Kidney (tissue), 14 donors: ENCODE results near the gene PITRM1. TPM values are rescaled to one million over a fixed set of nuclear protein-coding genes. Genes with fewer than 3 reads are reported as not detected.
"Not testable (repeated sequence)": the region's sequence is repeated elsewhere in the genome, so short reads cannot be mapped to it uniquely, and the experiment has no call there.

Experiments
- DNase-seq, 5 donors: peaks; one replicate each; pipeline ENCODE4 v3.0.0-alpha.2; 2013 to 2020
- FAIRE-seq: peaks from 2 replicates; lab custom pipeline; 2012; peaks lifted over from hg19 to GRCh38; lab: Jason Lieb, UNC
- H3K27ac ChIP-seq, 2 donors: one replicate each; pipeline ENCODE4 v1.7.0; 2013; ENCODE audit warnings: low read depth in 2 of 2, low read length in 2 of 2, inconsistent platforms in 1 of 2
- H3K27me3 ChIP-seq: one replicate; pipeline ENCODE4 v1.7.1; 2013; ENCODE audit warnings: low read length, inconsistent platforms; ENCODE audit not compliant: control insufficient read depth, insufficient read depth
- H3K36me3 ChIP-seq, 3 donors: one replicate each; pipeline versions ENCODE4 v1.7.0 to v1.7.1; 2013; ENCODE audit warnings: low read length in 3 of 3, control low read depth in 1 of 3, inconsistent platforms in 1 of 3; ENCODE audit not compliant: insufficient read depth in 3 of 3, control insufficient read depth in 2 of 3
- H3K4me1 ChIP-seq, 3 donors: one replicate each; pipeline versions ENCODE4 v1.7.0 to v1.7.1; 2013; ENCODE audit warnings: low read length in 3 of 3, inconsistent platforms in 1 of 3, low read depth in 1 of 3; ENCODE audit not compliant: control insufficient read depth in 2 of 3, insufficient read depth in 2 of 3
- H3K4me3 ChIP-seq, 3 donors: one replicate each; pipeline versions ENCODE4 v1.7.0 to v1.8.1; 2013; ENCODE audit warnings: low read length in 3 of 3, control low read depth in 1 of 3, inconsistent platforms in 1 of 3
- H3K9ac ChIP-seq, 3 donors: one replicate each; pipeline versions ENCODE4 v1.7.0 to v1.7.1; 2013; ENCODE audit warnings: low read length in 3 of 3, control low read depth in 1 of 3, inconsistent platforms in 1 of 3
- H3K9me3 ChIP-seq, 3 donors: one replicate each; pipeline versions ENCODE4 v1.7.0 to v1.7.1; 2013; ENCODE audit warnings: low read length in 3 of 3, control low read depth in 1 of 3, inconsistent platforms in 1 of 3; ENCODE audit not compliant: control insufficient read depth in 2 of 3, insufficient read depth in 1 of 3
- CTCF ChIP-seq: IDR thresholded peaks from 3 replicates; pipeline ENCODE4 v1.5.1; 2012; ENCODE audit warnings: mild to moderate bottlenecking, moderate library complexity, borderline replicate concordance; ENCODE audit not compliant: insufficient read depth; ENCODE audit errors: extremely low read depth
- intact Hi-C: fragments of 100-400 bp; cut with DNase I; formaldehyde crosslinking; loops from one replicate; pipeline ENCODE4 v1.11.1; 2022
- polyA plus RNA-seq: library from polyadenylated mRNA; stranded (reverse); fragments of 350-450 nt; fragmentation: Illumina TruSeq; extraction: RNeasy Lipid Tissue Mini Kit (QIAGEN cat#74804); gene quantifications from one replicate; pipeline ENCODE4 v1.2.3, GENCODE V29; 2014; ENCODE audit warnings: low read depth, low replicate concordance; ENCODE audit not compliant: insufficient read depth
- total RNA-seq: library from RNA; stranded (reverse); fragmentation: NEBNext Ultra II Directional; extraction: Animal tissue kit (Norgen Biotek cat#: 25700); gene quantifications from one replicate; pipeline ENCODE4 v1.2.1, GENCODE V29; 2021
- donor health status: control.
- donor health status: control.
- donor health status: control.
- donor health status: control.
- donor health status: control.
- donor health status: DM: yes; HTN: yes; CAD: no.
- donor health status: Normal renal cell carcinoma (clear cell type).

Gene PITRM1
- total and polyA plus RNA-seq, 2 donors from 2014 or later = 28.8 to 60.7 TPM

GRCh38 chr10:3173171-3173878 is 743 bp upstream of the PITRM1 start:
- no peak overlapping the region for H3K27ac ChIP-seq
- DNase-seq (no peak), FAIRE-seq (no peak)
- H3K36me3 ChIP-seq = peaks cover 0 to 10% (median 5%) of the 10 kb centered on the region in 3 donors
- H3K9me3 ChIP-seq = no peaks in the 10 kb centered on the region
- peak overlapping the region; percentile 44 to 69 (median 62) for H3K4me3 ChIP-seq
- peak overlapping the region in 1 of 3 donors; percentile 43 for H3K9ac ChIP-seq
- no peaks in the 10 kb centered on the region for H3K27me3 ChIP-seq
- H3K4me1 ChIP-seq = peaks cover 0 to 4% (median 0%) of the 10 kb centered on the region in 3 donors
- TF ChIP-seq CTCF = no peak
- intact Hi-C loops = no loop called here

GRCh38 chr10:3172081-3172445 is 519 bp downstream of the PITRM1 start:
- Histone ChIP-seq H3K27ac (peak overlapping the region; percentile 76 to 91), H3K9me3 (no peaks in the 10 kb centered on the region), H3K4me3 (peak overlapping the region; percentile 66 to 91 (median 71)), H3K9ac (peak overlapping the region; percentile 36 to 96 (median 68)), H3K4me1 (peaks cover 0 to 4% (median 0%) of the 10 kb centered on the region in 3 donors), H3K36me3 (peaks cover 0 to 12% (median 11%) of the 10 kb centered on the region in 3 donors), H3K27me3 (no peaks in the 10 kb centered on the region)
- DNase-seq (peak in 1 of 5 donors; percentile 80), FAIRE-seq (no peak)
- intact Hi-C loops = no loop called here
- TF ChIP-seq CTCF = no peak

- H3K27ac ChIP-seq, H3K27me3 ChIP-seq, H3K9me3 ChIP-seq, H3K9ac ChIP-seq, FAIRE-seq, H3K4me1 ChIP-seq, intact Hi-C loops: not testable (repeated sequence)
- peak overlapping the region; percentile 66 to 91 (median 71) for H3K4me3 ChIP-seq
- H3K36me3 ChIP-seq = peaks cover 0 to 18% (median 14%) of the 10 kb centered on the region in 3 donors
- DNase-seq = peak in 1 of 5 donors; percentile 57
Observed at GRCh38 chr10:3171488-3171887, 1.1 kb downstream of the PITRM1 start.

- intact Hi-C loops = no loop called here
- Histone ChIP-seq H3K9me3 (no peaks in the 10 kb centered on the region), H3K27me3 (no peaks in the 10 kb centered on the region), H3K36me3 (peaks cover 0 to 31% (median 31%) of the 10 kb centered on the region in 3 donors), H3K4me3 (no peak overlapping the region), H3K4me1 (peaks cover 0 to 4% (median 0%) of the 10 kb centered on the region in 3 donors), H3K27ac (no peak overlapping the region), H3K9ac (no peak overlapping the region)
- FAIRE-seq (no peak), DNase-seq (no peak)
- TF ChIP-seq CTCF = no peak
Observed at GRCh38 chr10:3169673-3170072, 2.9 kb downstream of the PITRM1 start.
